Measurements from ENCODE around the gene DAP. TPM values are rescaled to one million over a fixed set of nuclear protein-coding genes. Genes with fewer than 3 reads are reported as not detected.

DAP gene
- total and polyA plus RNA-seq, 2 experiments from 2014 or later = 35.7 to 37.6 TPM

GRCh38 chr5:10648806-10649665 lies 112.0 kb downstream of the DAP start:
- Mint-ChIP-seq H3K4me1 (no peaks in the 10 kb centered on the region; the same call in 2 of the 3 replicates), H3K36me3 (ENCODE audit: low read depth) (peaks cover 33% of the 10 kb centered on the region), H3K9me3 (no peaks in the 10 kb centered on the region), H3K4me3 (no peak overlapping the region), H3K27ac (no peak overlapping the region), H3K27me3 (ENCODE audit: insufficient read depth, low read depth, poor library complexity) (peaks cover 3% of the 10 kb centered on the region)
- Histone ChIP-seq H3K4me2 (0 out of 2 replicates have a peak overlapping the region, but pooled peaks have one; percentile 51), H4K20me1 (replicated peaks; ENCODE audit: insufficient read depth) (0 out of 2 replicates have a peak, but pooled peaks cover 4% of the 10 kb centered on the region), H2AFZ (no peak overlapping the region), H3K4me3 (peak overlapping the region; percentile 42; the same call in 1 of the 2 replicates), H3K9me2 (ENCODE audit: insufficient read depth) (no peaks in the 10 kb centered on the region), H3F3A (replicated peaks; ENCODE audit: low read depth) (no peaks in the 10 kb centered on the region), H3K4me1 (ENCODE audit: insufficient read depth) (no peaks in the 10 kb centered on the region), H3K79me2 (replicated peaks; ENCODE audit: insufficient read depth) (peaks cover 20% of the 10 kb centered on the region; the same call in 1 of the 2 replicates), H3K27me3 (ENCODE audit: insufficient read depth) (no peaks in the 10 kb centered on the region), H3K27ac (ENCODE audit: low read depth) (no peak overlapping the region), H3K36me3 (ENCODE audit: insufficient read depth) (no peaks in the 10 kb centered on the region)
- TF ChIP-seq, protein P1, sequence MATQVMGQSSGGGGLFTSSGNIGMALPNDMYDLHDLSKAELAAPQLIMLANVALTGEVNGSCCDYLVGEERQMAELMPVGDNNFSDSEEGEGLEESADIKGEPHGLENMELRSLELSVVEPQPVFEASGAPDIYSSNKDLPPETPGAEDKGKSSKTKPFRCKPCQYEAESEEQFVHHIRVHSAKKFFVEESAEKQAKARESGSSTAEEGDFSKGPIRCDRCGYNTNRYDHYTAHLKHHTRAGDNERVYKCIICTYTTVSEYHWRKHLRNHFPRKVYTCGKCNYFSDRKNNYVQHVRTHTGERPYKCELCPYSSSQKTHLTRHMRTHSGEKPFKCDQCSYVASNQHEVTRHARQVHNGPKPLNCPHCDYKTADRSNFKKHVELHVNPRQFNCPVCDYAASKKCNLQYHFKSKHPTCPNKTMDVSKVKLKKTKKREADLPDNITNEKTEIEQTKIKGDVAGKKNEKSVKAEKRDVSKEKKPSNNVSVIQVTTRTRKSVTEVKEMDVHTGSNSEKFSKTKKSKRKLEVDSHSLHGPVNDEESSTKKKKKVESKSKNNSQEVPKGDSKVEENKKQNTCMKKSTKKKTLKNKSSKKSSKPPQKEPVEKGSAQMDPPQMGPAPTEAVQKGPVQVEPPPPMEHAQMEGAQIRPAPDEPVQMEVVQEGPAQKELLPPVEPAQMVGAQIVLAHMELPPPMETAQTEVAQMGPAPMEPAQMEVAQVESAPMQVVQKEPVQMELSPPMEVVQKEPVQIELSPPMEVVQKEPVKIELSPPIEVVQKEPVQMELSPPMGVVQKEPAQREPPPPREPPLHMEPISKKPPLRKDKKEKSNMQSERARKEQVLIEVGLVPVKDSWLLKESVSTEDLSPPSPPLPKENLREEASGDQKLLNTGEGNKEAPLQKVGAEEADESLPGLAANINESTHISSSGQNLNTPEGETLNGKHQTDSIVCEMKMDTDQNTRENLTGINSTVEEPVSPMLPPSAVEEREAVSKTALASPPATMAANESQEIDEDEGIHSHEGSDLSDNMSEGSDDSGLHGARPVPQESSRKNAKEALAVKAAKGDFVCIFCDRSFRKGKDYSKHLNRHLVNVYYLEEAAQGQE (IDR thresholded peaks at IDR 0.05; ENCODE audit: unreplicated experiment) = no peak
- no peak for TF ChIP-seq ZNF331 (CRISPR knock-in tag; IDR thresholded peaks at IDR 0.05; ENCODE audit: low read depth)
- no peak for TF ChIP-seq STAT1 (IDR thresholded peaks at IDR 0.05; ENCODE audit: unreplicated experiment)
- no peak for TF ChIP-seq CREB1 (CRISPR knock-in tag; IDR thresholded peaks at IDR 0.05; ENCODE audit: low read depth)
- no peak for TF ChIP-seq EZH2 (IDR thresholded peaks at IDR 0.05; ENCODE audit: low read depth, unreplicated experiment)
- TF ChIP-seq ZNF462 (CRISPR knock-in tag; IDR thresholded peaks at IDR 0.05) = no peak
- no peak for TF ChIP-seq POLR2AphosphoS5 (IDR thresholded peaks at IDR 0.05; ENCODE audit: low read depth)
- no peak for TF ChIP-seq JUNB (IDR thresholded peaks at IDR 0.05; ENCODE audit: unreplicated experiment)
- TF ChIP-seq, protein P2, sequence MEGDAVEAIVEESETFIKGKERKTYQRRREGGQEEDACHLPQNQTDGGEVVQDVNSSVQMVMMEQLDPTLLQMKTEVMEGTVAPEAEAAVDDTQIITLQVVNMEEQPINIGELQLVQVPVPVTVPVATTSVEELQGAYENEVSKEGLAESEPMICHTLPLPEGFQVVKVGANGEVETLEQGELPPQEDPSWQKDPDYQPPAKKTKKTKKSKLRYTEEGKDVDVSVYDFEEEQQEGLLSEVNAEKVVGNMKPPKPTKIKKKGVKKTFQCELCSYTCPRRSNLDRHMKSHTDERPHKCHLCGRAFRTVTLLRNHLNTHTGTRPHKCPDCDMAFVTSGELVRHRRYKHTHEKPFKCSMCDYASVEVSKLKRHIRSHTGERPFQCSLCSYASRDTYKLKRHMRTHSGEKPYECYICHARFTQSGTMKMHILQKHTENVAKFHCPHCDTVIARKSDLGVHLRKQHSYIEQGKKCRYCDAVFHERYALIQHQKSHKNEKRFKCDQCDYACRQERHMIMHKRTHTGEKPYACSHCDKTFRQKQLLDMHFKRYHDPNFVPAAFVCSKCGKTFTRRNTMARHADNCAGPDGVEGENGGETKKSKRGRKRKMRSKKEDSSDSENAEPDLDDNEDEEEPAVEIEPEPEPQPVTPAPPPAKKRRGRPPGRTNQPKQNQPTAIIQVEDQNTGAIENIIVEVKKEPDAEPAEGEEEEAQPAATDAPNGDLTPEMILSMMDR (conservative IDR thresholded peaks at IDR 0.05; ENCODE audit: low read depth in 2 of 2) = no peak
- TF ChIP-seq NANOG (IDR thresholded peaks at IDR 0.05; ENCODE audit: borderline replicate concordance) = no peak
- peak; percentile 54 for ATAC-seq
- peak; percentile 29 for DNase-seq (ENCODE audit: low spot score)
